ENCODE results near the gene TDRD3. TPM values are rescaled to one million over a fixed set of nuclear protein-coding genes. Genes with fewer than 3 reads are reported as not detected.

TDRD3 gene
- total and polyA plus RNA-seq, 2 experiments from 2014 or later = 13.1 to 13.3 TPM

DNA sequence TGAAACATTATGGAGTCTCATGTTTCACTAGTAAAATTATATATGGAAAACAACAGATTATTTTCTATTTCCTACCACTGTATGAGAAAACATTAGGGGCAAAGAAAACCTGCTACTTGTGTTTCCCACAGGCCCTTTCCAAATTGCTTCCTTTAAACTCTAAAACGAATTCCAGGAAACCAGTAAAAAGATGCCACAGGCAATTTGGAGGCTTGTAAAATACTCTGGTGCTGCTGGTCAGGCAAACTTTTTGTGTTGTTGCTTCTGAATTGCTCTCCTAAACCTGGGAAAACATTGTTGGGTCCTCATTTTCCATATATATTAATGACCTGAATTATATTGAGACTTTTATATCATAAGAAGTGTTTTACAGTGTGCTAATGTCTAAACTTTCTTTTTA, 141.5 kb downstream of the TDRD3 start:
- Histone ChIP-seq H4K20me1 (replicated peaks; ENCODE audit: insufficient read depth) (no peaks in the 10 kb centered on the region), H3K4me2 (no peak overlapping the region), H3K79me2 (replicated peaks; ENCODE audit: insufficient read depth) (no peaks in the 10 kb centered on the region), H3K36me3 (ENCODE audit: insufficient read depth) (no peaks in the 10 kb centered on the region), H2AFZ (no peak overlapping the region), H3K4me1 (ENCODE audit: insufficient read depth) (no peaks in the 10 kb centered on the region), H3K4me3 (no peak overlapping the region), H3K9me2 (ENCODE audit: insufficient read depth) (no peaks in the 10 kb centered on the region), H3K27ac (ENCODE audit: low read depth) (no peak overlapping the region; the same call in 1 of the 2 replicates), H3F3A (replicated peaks; ENCODE audit: low read depth) (no peaks in the 10 kb centered on the region), H3K27me3 (ENCODE audit: insufficient read depth) (no peaks in the 10 kb centered on the region)
- H3K4me3 Mint-ChIP-seq = no peak overlapping the region
- ATAC-seq (no peak), DNase-seq (ENCODE audit: low spot score) (peak; percentile 8)
- H3K9me3 Mint-ChIP-seq = no peaks in the 10 kb centered on the region
- no peaks in the 10 kb centered on the region for H3K36me3 Mint-ChIP-seq (ENCODE audit: low read depth)
- H3K27me3 Mint-ChIP-seq (ENCODE audit: insufficient read depth, low read depth, poor library complexity) = no peaks in the 10 kb centered on the region
- H3K4me1 Mint-ChIP-seq = no peaks in the 10 kb centered on the region
- TF ChIP-seq JUNB (IDR thresholded peaks at IDR 0.05; ENCODE audit: unreplicated experiment) (no peak), EZH2 (IDR thresholded peaks at IDR 0.05; ENCODE audit: low read depth, unreplicated experiment) (no peak), EZH2phosphoT487 (IDR thresholded peaks at IDR 0.05; ENCODE audit: unreplicated experiment) (no peak), CTCF (conservative IDR thresholded peaks at IDR 0.05; ENCODE audit: low read depth in 2 of 2) (no peak), STAT1 (IDR thresholded peaks at IDR 0.05; ENCODE audit: unreplicated experiment) (no peak), REST (IDR thresholded peaks at IDR 0.05; ENCODE audit: unreplicated experiment) (no peak), ZNF331 (CRISPR knock-in tag; IDR thresholded peaks at IDR 0.05; ENCODE audit: low read depth) (no peak), ZNF114 (CRISPR knock-in tag; IDR thresholded peaks at IDR 0.05) (no peak), POLR2AphosphoS5 (IDR thresholded peaks at IDR 0.05; ENCODE audit: low read depth) (no peak), NANOG (IDR thresholded peaks at IDR 0.05; ENCODE audit: borderline replicate concordance) (no peak), CREB1 (CRISPR knock-in tag; IDR thresholded peaks at IDR 0.05; ENCODE audit: low read depth) (no peak)
- TF ChIP-seq, protein P1, sequence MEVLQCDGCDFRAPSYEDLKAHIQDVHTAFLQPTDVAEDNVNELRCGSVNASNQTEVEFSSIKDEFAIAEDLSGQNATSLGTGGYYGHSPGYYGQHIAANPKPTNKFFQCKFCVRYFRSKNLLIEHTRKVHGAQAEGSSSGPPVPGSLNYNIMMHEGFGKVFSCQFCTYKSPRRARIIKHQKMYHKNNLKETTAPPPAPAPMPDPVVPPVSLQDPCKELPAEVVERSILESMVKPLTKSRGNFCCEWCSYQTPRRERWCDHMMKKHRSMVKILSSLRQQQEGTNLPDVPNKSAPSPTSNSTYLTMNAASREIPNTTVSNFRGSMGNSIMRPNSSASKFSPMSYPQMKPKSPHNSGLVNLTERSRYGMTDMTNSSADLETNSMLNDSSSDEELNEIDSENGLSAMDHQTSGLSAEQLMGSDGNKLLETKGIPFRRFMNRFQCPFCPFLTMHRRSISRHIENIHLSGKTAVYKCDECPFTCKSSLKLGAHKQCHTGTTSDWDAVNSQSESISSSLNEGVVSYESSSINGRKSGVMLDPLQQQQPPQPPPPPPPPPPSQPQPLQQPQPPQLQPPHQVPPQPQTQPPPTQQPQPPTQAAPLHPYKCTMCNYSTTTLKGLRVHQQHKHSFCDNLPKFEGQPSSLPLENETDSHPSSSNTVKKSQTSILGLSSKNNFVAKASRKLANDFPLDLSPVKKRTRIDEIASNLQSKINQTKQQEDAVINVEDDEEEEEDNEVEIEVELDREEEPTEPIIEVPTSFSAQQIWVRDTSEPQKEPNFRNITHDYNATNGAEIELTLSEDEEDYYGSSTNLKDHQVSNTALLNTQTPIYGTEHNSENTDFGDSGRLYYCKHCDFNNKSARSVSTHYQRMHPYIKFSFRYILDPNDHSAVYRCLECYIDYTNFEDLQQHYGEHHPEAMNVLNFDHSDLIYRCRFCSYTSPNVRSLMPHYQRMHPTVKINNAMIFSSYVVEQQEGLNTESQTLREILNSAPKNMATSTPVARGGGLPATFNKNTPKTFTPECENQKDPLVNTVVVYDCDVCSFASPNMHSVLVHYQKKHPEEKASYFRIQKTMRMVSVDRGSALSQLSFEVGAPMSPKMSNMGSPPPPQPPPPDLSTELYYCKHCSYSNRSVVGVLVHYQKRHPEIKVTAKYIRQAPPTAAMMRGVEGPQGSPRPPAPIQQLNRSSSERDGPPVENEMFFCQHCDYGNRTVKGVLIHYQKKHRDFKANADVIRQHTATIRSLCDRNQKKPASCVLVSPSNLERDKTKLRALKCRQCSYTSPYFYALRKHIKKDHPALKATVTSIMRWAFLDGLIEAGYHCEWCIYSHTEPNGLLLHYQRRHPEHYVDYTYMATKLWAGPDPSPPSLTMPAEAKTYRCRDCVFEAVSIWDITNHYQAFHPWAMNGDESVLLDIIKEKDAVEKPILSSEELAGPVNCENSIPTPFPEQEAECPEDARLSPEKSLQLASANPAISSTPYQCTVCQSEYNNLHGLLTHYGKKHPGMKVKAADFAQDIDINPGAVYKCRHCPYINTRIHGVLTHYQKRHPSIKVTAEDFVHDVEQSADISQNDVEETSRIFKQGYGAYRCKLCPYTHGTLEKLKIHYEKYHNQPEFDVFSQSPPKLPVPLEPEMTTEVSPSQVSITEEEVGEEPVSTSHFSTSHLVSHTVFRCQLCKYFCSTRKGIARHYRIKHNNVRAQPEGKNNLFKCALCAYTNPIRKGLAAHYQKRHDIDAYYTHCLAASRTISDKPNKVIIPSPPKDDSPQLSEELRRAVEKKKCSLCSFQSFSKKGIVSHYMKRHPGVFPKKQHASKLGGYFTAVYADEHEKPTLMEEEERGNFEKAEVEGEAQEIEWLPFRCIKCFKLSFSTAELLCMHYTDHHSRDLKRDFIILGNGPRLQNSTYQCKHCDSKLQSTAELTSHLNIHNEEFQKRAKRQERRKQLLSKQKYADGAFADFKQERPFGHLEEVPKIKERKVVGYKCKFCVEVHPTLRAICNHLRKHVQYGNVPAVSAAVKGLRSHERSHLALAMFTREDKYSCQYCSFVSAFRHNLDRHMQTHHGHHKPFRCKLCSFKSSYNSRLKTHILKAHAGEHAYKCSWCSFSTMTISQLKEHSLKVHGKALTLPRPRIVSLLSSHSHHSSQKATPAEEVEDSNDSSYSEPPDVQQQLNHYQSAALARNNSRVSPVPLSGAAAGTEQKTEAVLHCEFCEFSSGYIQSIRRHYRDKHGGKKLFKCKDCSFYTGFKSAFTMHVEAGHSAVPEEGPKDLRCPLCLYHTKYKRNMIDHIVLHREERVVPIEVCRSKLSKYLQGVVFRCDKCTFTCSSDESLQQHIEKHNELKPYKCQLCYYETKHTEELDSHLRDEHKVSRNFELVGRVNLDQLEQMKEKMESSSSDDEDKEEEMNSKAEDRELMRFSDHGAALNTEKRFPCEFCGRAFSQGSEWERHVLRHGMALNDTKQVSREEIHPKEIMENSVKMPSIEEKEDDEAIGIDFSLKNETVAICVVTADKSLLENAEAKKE (CRISPR knock-in tag; IDR thresholded peaks at IDR 0.05) = no peak
- TF ChIP-seq, protein P2, sequence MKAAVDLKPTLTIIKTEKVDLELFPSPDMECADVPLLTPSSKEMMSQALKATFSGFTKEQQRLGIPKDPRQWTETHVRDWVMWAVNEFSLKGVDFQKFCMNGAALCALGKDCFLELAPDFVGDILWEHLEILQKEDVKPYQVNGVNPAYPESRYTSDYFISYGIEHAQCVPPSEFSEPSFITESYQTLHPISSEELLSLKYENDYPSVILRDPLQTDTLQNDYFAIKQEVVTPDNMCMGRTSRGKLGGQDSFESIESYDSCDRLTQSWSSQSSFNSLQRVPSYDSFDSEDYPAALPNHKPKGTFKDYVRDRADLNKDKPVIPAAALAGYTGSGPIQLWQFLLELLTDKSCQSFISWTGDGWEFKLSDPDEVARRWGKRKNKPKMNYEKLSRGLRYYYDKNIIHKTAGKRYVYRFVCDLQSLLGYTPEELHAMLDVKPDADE (IDR thresholded peaks at IDR 0.05) = no peak
- 0 out of 2 replicates have a peak overlapping the region, but pooled peaks have one; percentile 6 for H3K27ac Mint-ChIP-seq

All from GM23338 (cell line).